GM19452 (cell line): ENCODE measurements around the gene SRSF2.
"Not testable (repeated sequence)": the region's sequence is repeated elsewhere in the genome, so short reads cannot be mapped to it uniquely, and the experiment has no call there.

Source experiments
- ATAC-seq: cut with Tn5 transposase; IDR thresholded peaks from one replicate; pipeline ENCODE4 v1.9.1; 2021; ENCODE audit not compliant: unreplicated experiment

The SRSF2 gene

DNA sequence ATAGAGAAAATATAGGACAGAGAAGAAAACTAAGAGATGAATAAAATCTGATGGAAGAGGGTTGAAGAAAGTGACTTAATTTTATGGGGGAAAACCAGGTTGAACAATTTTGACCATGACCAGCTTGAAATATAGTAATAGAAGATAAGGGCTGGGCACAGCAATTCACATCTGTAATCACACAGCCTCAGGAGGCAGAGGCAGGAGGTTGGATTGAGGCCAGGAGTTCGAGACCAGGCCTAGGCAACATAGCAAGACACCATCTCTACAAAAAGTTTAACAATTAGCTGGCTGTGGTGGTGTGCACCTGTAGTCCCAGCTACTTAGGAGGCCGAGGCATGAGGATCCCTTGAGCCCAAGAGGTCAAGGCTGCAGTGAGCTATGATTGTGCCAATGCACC is 35.1 kb downstream of the SRSF2 start:
- ATAC-seq: no peak

DNA sequence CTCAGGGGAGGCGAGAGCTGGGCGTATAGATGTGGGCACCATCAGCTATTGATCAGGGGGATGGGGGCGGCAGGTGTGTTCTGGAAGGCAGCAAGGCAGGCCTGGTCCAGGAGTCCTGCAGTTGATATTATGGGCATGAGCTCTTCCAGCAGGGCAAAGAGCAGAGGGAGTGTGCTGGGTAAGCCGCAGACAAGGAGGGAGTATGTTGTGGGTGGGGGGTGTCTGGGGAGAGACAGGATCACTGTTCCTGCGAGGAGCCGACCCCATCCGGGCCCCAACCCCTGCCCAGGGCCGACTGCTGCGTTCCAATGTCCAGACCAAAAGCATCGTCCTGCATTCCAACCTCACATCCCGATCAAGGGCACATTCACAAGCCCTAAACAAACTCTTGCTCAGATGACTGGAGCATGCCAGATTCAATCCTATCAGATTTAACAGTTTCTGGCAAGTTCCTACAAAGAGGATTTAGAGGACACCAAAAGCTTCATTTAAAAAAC is 35.6 kb downstream of the SRSF2 start:
- ATAC-seq: no peak

DNA sequence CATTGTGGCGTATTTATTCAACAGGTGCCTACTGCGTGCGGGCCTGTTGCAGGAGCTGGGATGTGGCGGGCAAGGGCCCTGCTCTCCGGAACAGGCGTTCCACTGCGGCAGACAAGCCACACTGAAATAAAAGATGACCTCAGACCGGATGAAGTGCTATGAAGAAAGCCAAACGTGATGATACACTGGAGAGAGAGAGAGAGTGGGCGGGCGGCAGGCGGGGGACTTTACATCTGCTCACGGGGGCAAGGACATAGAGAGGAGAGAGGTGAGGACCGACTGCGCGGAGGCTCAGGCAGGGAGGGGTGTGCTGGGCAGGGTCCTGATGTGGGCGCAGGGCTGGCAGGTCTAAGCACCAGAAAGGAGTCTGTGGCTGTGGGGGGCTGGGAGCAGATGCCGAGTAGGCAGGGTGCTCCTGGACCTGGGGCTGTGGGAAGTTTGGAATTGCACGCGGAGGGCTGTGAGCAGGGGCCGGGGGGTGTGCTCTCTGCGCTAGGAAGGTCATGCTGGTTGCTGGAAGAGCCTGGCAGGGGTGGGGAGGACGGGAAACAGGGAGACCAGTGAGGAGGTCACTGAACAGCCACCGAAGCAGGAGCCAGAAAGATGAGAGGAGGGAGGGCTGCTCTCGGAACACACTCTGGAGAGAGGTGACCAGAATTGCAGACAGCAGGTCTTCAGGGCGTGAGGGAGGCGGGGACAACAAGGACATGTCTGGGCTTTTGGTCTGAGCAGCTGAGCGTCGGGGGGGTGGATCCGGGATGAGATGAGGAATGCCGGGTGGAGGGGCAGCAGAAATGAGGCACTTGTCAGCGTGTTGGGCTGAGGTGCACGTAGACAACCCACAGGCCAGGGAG is 36.3 kb downstream of the SRSF2 start:
- no peak for ATAC-seq

DNA sequence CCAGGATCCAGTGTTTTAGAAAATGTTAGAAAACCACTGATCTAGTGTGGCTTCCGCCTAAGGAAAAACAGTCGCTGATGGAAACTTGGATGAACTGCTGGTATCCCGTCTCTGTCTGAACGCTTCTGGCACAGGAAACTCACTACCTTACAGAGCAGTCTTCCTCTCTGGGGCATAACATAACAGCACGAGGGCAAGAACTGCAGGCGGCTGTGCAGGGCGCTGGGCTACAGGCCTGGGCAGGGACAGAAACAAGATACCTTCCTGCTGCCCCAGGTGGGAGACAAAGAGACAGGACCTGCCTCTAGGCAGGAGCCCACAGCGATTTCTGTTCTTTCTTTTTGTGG is 36.9 kb downstream of the SRSF2 start:
- no peak for ATAC-seq

DNA sequence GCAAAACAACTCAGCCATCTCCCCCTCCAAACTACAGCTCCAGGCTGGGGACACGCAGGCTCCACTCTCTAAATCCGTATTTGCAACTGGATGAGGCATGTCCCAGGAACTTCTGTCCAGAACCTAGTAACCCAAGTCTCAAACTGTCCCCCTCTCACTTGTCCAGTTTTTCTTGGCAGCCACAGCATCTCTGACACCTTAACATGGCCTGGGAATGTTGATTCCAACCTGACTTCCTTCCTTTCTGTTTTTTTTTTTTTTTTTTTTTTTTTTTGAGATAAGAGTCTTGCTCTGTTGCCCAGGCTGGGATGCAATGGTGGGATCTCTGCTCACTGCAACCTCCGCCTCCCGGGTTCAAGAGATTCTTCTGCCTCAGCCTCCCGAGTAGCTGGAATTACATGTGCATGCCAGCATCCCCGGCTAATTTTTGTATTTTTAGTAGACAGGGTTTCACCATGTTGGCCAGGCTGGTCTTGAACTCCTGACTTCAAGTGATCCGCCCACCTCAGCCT is 38.6 kb downstream of the SRSF2 start:
- not testable (repeated sequence) for ATAC-seq

DNA sequence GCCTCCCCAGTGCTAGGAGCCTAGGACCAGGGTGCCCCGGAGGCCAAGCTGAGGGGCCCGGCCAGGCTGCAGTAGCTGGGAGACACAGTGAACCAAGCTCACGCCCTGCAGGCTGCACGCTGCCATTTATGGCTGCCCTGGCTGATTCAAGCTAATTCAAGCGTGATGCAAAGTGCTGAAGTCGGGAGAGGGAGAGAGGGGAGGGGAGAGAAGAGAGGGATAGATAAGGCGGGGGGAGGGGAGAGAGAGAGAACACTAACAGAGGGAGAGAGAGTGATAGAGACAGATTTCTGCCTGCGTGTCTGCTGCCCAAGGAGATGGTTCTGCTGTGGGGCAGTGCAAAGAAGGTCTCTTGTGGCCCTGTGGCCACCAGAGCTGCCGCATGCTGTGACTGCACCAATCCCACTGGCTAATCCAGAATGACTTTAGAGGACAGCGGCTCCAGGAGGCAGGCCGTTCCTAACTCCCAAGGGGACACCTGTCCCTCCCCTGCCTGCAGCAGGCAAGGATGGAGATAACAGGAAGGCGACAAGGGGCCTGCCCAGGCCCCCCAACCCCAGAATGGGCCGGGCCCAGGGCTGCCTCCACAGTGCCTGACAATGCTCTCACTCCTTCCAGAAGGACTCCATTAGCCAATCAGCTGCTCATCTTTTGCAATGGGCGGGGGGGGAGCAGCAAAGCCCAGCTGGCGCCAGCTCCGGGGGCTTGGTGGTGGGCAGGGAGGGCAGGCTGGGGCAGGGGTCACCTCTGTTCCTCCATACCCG is 39.2 kb downstream of the SRSF2 start:
- ATAC-seq: no peak

DNA sequence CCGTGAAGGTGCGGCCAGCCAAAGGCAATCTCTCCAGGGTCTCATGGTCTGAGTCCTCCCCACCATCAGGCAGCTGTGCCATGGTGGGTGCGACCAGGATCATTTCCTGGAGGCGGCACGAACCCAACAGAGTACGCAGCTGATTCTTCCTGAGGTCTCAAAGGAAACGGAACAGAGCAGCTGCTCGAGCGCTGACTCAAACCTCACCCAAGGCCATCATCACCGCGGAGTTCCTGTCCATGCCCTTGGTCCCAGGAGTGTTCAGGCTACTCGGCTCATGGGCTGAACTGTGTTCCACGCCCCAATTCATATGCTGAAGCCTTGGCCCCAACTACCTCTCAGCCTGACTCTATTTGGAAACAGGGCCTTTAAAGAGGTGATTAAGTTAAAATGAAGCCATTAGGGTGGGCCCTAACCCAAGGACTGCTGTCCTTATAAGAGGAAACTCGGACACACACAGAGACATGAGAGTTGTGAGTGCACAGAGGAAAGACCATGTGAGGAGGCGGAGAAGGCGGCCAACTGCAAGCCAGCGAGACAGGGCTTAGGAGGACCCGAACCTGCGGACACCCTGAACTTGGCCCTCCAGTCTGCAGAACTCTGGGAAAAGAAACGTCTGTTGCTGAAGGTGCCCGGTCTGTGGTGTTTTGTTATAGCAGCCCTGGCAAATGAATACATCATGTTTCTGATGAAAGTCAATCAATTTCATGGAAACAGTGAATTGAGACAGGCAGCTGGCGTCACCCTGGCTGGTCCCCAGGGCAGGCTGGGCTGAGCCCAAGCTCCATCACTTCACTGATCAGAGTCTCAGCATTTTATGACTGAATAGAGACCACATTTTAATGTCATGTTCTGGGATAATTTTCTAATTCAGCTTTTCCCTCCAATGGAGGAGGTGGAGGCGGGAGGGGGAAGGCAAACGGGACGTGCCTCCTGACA is 40.1 kb downstream of the SRSF2 start:
- peak; percentile 78 for ATAC-seq

DNA sequence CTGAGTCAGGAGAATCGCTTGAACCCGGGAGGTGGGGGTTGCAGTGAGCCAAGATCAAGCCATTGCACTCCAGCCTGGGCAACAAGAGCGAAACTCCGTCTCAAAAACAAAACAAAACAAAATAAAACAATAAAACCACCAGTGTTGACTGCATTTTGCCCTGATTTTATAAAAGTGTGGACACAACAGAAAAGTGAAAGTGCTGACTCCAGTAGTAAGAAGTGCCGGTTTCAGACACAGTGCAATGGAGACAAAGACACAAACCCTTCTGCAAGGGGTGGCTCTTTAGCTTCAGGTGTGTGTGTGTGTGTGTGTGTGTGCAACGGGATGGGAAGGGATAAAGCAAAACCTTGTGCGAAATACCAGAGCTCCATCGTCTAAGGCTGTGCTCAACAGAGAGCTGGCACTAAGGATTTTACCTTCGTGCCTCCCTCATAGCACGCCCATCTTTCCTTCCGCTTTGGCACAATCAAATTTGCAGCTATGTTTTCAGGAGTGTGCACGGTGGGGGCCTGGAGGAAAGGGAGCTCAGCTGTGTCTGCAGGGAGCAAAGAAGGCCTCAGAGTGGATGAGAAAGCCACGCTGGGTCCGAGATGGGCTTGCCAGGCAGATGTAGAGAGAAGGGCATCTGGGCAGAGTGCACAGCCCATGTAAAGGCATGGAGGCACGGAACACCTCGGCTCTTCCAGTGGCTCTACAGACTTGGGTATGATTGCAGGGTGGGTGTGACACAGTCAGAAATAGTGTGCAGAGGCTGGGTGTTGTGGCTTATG is 41.9 kb downstream of the SRSF2 start:
- ATAC-seq: no peak

DNA sequence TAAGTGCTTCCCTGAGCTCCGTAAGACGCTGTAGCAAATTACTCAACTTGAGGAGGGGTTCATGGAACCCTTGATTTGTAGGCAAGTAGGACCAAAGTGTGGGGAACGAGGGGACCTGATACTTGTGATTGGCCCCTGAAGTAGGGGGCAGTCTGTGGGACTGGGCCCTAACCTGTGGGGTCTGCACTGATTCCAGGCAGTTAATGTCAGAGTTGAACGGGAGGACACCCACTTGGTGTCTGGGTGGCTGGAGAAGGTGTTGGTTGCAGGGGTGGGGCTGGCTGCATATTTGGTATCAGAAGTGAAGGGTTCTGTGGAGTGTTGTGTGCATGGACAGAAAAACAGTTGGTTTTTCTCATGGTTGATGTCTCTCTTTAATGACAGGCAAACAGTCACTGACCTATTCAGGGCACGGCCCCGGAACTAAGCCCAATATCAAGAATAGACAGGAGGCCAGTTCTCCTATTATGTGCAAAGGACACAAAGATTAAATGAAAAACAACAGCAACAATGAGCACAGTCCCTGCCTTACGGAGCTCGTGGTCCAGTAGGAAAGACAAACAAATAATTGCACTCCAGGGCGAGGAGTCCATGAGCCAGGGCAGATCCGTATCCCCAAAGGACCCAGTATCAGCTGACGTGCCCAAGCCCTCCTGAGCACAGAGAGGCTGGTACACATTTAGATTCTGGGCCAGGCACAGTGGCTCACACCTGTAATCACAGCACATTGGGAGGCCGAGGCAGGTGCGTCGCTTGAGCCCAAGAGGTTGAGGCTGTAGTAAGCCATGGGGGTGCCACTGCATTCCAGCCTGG is 45.5 kb downstream of the SRSF2 start:
- no peak for ATAC-seq

DNA sequence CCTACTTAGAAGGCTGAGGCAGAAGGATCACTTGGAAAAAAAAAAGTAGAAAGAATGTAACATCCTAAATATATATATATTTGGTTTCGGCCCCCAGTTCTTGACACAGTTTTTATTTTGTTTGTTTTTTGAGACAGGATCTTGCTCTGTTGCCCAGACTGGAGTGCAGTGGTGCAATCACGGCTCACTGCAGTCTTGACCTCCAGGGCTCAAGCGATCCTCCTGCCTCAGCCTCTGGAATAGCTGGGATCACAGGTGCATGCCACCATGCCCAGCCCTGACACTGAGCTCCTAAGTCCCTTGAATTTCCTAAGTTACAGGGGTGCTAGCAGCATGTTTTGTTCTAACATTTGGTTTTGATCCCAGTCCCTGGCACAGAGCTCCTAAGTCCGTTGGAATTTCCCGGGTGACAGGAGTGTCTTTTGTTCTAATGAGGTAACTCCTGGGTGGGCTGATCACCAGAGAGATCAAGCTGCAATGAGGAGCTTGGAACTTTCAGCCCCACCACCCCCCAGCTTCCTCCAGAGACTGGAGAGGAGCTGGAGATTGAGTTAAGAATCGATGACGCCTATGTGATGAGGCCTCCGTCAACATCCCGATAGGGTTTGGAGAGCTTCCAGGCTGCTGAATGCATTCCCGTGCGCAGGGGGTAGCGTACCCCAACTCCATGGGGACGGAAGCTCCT is 46.4 kb downstream of the SRSF2 start:
- ATAC-seq: no peak

DNA sequence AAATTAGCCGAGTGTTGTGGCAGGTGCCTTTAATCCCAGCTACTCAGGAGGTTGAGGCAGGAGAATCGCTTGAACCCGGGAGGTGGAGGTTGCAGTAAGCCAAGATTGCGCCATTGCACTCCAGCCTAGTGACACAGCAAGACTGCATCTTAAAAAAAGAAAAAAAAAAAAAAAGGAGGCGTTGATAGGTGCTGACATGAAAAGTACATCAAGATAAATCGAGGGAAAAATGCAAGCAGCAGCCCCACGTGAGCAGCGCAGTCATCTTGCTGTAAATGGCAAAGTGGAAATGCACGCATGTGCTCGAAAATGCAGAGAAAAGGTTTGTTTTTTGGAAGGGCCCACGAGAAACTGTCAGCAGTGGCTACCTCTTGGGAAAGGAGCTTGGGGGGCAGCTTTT is 47.3 kb downstream of the SRSF2 start:
- ATAC-seq: no peak

DNA sequence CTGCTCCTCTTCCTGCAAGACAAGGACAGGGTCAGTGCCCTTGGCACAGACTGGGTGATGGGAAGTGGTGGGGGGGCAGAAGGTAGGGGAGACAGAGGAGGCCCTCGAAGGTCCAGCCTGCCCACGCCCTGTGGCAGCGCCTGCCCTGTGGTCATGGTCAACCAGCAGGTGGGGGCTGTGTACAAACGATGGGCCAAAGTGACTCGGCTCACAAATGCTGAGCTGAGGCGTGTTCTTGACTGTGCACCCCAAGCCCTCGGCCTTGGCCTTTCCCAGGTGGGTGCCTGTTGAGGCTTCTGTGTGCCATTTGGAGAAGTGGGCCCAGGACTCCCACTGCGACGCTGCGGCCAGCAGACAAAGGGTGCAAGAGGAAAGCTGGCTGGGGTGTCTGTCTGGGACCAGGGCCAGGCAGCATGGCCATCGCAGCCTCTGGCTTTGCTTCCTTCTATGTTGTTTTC is 48.9 kb downstream of the SRSF2 start:
- no peak for ATAC-seq

DNA sequence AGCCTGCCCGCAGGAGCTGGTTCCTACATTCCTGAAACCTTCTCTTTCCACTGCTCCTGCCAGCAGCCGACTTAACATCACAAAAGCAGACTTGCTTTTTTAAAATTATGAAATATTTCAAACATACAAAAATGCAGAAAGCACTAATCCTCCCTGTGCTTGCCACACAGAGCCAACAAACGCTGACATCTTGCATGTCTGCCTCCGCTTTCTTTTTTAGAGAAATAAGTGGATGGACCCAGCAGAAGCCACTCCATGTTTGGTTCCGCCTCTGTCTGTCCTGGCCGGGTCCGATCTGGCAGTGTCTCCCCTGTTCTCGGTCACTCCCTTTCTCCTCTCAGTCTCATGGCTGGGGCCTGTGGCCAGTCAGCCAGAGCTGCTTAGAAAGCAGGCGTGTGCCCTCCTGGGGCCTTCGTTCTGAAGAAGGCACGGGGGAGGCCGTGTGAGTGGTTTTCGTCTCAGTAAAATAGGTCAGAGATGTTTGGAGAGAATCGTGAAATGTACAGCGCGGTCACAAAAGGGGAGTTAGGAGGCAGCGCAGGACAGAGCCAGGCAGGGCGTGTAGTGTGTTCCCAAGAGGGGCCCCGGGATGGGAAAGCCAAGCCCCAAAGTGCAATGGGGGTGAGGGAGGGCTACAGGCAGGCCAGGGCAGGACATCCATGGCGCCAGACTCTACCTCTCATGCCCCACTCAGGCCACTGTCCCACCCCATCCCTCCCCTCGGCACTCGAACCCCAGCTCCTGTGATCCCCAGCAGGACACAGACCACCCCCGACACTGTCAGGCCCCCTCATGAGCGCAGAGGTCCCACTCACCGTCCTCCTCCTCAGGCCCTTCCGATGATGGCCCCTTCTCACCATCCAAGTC is 49.6 kb downstream of the SRSF2 start:
- ATAC-seq: no peak

DNA sequence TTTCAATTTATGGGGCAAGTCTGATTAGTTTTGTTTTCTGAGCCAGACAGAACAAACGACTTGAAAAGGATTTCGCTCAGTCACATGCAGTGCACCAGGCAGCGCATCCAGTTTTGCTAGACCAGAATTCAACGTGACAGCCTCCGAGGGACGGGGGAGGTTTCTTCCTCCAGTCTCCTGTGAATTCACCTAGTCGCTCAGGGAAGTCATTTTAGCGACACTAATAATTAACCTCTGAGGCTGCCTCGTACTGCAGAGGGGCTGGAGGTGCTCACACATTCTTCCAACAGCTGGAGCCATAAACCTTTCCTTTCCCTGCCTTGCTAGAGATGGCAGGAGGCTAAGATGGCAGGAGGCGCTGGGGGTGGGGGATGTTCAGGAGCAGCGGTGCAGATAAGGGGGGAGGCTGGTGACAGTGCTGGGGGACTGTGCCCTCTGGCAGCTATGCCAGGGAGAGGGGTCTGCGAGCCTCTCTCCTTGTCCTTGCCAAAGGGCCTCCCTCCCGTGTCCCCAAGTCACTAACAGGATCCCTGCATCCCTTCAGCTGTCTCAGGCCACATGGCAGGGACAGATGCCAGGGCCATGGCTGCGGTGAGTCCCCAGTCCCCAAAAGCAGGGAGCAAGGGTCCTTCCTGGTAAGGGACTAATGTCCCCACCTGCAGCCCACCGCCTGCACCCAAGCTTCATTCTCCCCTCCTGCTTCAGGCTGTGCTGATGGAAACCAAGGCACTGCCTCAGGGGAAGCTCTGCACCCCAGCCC is 50.4 kb downstream of the SRSF2 start:
- no peak for ATAC-seq

DNA sequence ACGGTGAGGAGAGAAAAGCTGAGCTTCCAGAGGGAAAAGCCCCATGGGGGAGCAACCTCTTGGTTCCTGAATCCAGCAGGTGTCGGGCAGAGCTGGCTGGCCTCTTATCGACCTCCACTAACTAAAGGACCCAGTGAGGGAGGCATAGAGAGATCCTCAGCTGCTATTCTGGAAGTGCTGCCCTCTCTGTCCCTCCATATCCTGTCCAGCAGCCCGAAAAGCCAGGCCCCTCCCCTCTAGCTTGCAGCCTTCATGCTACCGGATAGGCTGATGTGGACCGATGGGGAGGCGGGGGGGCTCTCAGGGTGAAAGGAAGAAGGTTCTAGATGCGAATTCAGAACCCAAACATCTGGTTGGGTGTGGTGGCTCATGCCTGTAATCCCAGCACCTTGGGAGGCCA is 51.3 kb downstream of the SRSF2 start:
- no peak for ATAC-seq

DNA sequence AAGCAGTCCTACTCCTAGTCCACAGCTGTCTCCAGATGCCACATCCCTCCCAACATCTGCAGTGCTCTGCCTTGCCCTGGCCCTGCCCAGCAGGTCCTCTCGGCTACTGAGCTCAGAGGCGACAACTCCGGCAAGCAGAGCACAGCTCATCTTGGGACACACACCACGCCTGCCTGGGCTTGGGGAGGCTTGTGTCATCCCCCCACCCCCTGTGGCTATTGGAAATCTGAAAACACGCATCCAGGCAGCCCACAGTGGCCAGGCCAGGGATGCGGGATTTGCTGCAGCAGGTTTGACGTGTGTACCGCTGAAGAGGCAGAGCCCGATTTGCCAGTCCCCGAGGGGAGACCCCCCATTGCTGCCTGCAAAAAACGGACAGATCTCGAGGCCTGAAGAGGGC is 51.8 kb downstream of the SRSF2 start:
- ATAC-seq: no peak

DNA sequence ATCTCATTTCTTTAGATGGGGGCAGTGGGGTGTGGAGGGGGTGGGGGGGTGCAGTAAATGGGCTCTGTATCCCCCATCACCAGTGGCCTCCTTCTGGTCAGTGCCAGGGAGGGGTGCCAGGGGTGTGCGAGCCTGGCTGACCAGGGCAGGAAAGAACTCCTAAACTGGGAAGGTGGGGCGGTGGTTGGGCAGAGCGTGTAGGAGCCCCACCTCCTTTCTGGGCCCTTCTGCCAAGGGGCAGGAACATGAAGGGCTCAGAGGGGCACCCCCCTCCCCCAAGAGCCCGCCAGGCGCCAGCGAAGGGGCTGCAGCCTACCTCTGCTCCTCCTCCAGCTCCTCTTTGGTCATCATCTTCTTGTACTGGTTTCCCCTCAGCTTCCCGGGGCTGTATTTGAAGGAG is 52.4 kb downstream of the SRSF2 start:
- no peak for ATAC-seq
